Activated CD4-positive, alpha-beta T cell treated with anti-CD3 and anti-CD28 coated beads for 48 hours (primary cell): ENCODE data around the gene AGMO.

Source experiments
- DNase-seq: peaks from one replicate; pipeline ENCODE4 v3.0.0-alpha.2; 2020

Gene AGMO

DNA sequence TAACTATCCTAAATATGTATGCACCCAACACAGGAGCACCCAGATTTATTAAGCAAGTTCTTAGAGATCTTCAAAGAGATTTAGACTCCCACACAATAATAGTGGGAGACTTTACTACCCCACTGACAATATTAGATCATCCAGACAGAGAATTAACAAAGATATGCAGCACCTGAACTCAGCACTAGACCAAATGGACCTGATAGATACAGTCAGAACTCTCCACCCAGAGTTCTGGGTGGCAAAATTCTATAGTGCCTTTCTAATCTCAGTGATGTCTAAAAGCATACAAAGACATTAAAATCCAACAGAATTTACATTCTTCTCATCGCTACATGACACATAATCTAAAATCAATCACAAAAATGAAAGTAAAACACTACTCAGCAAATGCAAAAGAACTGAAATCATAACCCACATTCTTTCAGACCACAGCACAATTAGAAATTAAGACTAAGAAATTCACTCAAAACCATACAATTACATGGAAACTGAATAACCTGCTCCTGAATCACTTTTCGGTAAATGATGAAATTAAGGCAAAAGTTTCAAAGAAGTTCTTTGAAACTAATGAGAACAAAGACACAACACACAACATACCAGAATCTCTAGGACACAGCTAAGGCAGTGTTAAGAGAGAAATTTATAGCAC is 183.2 kb downstream of the AGMO start:
- DNase-seq: no peak

DNA sequence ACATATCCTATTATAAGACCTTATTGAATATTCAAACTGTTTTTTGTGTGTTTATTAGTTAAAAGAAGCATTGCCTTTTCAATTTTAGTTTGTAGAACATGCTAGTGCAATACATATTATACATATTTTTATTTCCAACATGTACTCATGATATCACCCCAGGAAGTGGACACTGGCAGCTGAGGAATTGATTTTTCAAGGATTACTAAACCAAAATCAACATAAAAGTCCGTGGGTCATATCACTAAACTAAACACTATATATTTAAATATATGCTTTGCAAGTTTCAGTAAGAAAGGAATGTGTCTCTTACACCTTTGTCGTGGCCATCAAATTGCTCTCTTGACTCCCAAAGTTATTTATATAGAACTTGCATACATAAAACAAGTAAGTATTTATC is 185.2 kb downstream of the AGMO start:
- DNase-seq: no peak

DNA sequence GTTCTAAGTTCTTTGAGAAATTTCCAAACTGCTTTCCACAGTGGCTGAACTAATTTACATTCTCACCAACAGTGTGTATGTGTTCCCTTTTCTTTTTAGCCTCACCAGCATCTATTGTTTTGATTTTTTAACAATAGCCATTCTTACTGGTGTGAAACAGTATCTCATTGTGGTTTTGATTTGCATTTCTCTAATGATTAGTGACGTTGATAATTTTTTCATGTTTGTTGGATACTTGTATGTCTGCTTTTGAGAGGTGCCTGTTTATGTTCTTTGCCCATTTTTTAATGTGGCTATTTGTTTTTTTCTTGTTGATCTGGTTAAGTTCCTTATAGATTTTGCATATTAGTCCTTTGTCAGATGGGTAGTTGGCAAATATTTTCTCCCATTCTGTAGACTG is 191.4 kb downstream of the AGMO start:
- DNase-seq: no peak

DNA sequence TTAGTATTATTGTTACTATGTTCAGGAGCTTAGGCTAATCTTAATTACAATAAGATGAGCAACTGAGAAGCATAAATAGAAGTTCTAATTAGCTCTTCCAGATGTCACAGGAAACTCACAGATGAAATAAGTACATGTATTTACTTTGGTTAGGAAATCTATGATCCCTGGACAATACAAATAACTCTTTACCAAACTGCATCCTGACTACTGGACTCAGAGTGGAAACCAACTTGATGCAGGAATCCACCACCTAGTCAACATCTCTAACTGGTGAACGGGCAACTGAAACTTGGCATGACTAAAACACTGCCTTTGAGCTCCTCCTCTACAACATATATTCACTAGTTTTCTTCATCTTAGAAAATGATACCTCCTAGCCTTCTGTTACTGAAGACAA is 193.2 kb downstream of the AGMO start:
- DNase-seq: no peak

DNA sequence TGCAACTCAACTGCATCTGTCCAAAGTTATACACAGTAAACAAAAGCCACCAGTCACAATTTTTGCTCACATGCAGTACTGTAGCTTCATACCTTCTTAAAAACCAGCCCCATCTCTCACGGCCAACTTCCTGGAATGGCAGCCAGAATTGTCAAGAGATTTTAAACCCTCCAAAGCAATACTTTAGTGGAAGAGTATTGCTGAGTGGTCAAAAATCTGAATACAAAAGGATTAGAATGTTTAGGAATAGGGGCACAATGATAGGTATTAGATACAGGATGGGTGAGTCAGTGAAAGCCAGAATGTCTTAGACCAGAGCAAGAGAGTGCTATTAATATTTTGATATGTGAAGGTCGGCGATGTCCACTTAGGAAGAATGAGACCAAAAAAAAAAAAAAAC is 193.9 kb downstream of the AGMO start:
- DNase-seq: no peak

DNA sequence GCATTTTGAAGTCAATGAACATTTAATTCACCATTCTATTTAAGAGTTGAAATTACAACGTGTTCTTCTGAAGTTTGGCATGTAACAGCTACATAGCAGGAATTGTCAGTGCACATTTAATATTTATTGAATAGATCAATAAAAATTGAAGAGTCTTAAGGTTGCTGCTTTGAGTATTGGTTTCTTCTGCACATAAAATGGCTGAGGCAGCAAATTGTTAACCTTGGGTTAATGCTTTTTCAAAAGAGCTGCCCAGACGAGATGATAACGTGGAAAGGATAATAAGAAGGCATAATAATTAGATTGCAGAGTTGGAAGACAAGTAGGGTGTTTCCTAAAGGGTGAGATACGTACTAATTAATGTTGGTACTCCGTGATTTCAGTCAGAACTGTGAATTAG is 203.7 kb downstream of the AGMO start:
- no peak for DNase-seq

DNA sequence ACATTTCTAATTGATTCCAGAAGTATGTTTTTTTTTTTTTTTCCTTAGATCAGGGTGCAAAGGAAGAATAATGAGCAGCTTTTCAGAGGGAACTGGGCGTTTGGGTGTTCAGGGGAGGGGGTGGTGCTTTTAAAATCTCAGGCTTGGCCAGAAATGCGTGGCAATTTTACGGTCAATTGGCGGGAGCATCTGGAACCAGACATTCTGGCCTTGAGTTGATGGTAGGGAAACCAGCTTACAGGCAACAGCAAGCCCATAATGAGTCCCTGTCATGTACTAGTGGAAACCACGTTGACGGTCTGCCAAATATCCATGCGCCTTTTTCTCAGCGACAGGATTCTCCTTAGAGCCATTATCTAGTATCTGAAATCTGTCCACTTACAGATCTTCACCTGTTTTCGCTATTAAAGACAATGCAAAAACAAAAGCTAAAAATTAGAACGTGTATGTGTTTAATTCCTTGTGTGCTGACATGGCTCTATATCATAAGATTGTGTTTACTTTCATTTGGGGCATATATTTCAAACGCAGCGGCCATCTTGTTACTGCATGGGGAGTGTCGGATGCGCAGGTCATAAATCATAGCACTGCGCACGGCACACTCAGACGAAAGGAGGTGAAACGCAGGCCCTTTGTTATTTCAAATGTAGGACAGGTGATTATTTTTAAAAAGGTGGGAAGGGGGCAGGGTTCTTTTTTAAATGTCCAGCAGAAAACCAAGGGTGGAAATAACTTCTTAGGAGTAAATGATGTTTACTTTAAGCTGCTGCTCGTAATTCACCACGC is 209.2 kb downstream of the AGMO start:
- no peak for DNase-seq

DNA sequence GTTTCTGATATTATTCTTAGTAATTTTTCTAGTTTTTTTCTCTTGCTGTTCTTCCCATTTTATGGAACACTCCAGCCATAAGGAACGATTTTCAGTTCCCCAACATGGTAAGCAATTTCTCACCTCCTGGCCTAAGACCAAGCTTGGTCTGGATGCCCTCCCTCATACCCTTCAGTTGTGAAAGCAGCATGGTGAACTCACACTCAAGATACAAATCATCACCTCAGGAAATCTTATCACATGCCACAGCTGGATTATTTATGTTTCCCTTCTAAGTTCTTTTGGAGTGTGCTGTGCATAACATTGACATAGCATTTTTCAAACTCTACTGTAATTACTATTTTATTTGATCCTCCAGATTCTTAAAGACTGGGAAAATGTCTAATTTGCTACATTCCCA is 216.6 kb downstream of the AGMO start:
- no peak for DNase-seq

DNA sequence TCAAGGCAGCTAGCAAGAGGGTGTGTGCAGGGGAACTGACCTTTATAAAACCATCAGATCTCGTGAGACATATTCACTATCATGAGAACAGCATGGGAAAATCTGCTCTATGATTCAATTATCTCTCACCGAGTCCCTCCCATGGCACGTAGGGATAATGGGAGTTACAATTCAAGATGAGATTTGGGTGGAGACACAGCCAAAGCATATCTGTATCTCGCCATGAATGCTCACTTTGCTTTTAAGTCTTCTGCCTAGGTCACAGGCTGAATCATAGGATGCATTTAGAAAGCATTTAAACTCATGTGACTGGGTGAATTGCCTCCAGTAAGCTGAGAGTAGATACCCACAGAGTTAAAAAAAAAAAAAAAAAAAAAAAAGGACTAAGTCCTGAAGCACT is 220.0 kb downstream of the AGMO start:
- DNase-seq: no peak

DNA sequence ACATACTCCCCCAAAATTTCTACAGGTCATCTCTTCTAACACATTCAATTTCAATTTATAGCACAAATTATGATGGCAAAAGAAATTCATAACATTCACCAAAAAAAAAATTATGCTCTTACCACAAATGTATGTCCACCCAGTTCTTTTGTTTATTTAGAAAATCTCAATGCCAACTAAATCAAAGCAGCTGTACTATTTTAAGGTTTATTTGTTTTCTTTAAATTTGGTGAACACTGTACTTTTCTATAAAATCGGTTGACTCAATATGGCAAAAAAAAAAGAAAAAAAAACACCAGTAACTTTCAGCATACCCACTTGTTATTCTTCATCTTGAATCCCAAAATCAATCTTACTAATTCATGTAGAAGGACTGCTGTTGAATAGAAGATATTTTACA is 225.7 kb downstream of the AGMO start:
- no peak for DNase-seq

DNA sequence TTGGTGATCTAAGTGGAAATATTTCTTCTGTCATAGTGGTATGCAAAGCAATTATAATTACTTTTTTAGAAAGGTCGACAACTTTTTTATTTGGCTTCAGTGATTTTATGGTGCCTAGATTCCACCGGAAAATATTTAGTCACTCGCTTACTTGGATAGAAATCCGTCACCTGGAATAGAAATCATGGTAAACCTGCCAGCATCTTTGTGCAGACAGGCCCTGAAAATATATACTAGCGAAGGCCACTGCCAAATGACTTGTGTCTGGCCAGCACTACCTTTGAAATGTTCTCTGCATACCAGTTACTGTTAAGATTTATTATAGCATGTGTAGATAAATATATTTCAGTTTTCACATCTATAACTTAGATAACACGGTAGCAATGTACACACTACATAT is 226.4 kb downstream of the AGMO start:
- no peak for DNase-seq

DNA sequence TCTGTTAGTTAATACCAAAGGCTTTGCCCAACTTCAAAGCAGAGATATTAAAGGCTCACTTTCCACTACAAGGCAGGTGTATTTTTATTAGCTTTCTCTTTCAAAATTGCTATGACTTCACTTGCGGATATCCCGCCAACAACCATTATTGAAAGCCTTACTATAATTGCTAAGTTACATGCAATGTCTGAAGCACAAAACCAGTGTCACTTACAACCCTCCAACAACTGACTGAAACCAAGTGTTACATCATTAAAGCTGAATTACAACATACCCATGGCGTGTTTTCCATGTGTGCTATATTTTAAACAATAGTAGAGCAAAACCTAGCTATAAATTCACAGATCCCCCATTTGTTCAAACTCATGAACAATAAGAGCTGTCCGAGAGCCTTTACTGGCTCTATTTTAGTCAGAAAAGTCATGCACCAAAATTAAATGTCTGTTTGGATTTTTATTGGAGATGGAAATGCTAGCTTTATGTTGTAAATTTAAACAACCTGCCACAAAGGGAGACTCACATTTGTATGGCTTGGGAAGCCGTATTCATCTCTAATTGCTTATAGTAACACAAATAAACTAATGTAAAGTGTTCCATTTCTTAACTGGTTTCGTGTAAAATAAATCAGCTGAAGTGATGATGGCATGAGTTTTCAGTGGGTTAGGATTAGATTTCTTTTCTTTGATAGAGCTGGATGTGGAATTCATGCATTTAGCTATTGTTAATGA is 227.1 kb downstream of the AGMO start:
- DNase-seq: no peak

DNA sequence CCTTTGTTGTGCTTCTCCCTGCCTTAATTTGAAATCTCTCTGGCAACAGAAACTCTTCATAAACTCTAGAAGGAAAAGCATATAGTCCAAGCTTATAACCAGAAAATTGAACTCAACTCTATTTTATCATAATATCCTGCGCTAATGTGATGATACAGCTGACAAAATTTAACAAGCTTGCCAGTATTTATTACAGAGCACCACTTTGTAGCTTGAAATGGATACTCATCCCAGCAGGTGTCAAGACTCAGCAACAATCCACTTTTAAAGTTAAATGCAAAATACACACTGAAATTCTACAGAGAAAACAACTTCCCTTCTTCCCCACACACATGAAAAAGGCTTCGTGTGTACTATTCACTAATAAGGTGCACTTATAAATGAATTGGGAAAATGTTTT is 228.9 kb downstream of the AGMO start:
- DNase-seq: no peak

DNA sequence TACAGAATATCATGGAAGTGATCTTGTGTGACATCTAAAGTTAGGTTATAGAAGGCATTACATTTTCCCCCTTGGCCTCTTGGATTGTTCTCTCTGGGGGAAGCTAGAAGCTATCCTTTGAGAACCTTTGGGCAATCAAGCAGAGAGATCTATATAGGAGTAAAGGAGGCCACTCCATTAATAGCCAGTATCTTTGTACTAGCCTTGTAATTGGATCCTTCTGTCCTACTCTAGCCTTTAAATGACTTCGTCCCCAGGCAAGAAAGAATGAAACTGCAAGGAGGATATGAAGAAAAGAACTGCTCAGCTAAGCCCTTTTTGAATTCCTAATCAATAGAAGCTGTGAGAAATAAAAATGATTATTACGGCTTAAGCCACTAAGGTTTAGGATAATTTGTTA is 230.9 kb downstream of the AGMO start:
- no peak for DNase-seq

DNA sequence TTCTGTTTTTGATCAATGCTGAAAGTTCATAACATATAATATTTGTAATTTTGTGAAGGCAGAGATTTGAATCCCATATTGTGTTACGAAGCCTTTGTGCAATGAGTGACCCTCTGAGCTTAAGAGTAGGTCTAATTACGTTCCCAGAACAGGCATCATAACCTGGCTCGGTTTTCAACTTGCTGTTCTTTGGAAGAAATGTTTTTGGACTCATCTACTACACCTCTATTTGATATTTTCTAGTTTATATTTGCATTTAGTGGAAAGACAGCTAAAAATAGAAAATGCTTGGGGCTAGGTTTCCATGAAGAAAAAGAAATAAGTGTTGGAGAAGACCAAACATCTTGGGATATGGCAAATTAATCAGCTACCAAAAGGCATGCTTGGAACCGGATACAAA is 234.8 kb downstream of the AGMO start:
- DNase-seq: no peak

DNA sequence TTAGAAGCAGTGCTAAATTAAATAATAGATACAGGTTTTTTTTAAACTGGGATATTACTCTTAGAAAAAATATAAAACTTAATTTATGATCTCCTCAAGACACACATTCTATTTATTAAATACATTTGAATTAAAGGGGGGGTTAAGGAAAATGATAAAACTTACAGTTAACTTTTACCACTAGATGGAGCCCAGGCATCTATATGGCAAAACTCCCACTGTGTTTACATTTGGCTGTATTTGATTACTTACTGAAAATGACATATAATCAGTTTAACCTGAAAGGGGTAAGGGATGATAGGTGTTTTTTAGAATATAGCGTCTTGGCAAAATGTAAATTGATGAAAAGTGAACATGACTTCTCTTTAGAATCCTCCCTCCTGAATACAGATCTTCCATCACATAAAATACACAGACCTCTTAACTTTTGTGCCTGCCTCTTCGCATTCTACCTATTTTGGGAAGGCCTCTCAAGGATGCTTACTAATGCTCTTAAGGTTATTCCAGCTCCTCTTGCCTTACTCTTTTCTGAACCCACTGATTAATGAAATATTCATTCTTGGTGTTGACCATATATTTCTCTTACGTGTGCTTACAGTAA is 235.7 kb downstream of the AGMO start:
- no peak for DNase-seq

DNA sequence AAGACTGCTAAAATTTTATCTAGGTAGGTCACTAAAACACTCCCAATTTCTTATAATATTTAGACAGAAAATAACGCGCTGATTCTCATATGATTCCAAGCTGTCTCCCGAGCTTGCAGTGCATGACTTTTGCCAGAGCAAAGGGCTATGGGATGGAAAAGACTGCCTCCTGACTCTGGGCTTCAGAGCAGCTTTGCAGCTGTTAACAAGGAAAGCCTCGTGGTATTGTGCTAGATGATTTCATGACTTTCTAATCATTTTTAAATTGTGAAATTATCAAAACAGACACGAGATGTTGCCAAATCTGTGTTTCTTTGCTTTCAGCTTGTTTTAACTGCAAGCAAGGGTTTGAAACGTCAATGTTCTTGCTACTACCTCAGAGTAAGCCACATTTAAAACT is 238.3 kb downstream of the AGMO start:
- DNase-seq: no peak

DNA sequence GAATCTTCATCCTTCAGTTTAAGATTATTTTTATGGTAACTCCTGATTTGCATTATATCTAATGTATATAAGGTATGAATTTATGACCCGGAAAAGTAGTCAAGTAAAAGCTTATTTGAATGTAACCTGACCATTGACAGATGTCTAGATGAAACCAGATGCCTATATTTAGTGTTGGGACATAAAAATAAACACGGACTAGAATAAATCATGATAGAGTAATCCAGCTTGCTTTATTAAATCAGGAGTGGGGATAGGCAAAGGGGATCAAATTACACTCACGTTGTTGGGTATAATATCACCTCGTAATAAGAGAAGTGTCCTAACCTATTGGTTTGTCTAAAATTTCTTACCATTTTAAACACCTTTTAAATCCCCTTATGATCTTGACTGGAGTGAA is 244.6 kb downstream of the AGMO start:
- no peak for DNase-seq

DNA sequence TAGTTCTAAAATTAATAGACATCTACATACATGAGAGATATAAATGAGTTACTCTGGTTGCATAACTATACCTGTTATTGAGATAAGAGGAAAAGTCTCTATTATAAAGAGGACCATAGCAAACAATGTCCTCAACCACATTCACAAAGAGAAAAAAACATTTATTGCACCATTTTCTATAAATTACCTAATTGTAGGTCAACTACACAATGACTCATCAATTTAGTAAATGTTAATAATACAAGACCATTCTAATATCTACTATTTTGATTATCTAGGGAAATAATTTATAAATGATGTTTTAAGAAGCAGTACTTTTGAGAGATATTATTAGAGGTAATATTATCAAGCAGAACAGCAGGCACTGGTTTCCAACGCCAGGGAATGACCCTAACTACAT is 246.1 kb downstream of the AGMO start:
- no peak for DNase-seq

DNA sequence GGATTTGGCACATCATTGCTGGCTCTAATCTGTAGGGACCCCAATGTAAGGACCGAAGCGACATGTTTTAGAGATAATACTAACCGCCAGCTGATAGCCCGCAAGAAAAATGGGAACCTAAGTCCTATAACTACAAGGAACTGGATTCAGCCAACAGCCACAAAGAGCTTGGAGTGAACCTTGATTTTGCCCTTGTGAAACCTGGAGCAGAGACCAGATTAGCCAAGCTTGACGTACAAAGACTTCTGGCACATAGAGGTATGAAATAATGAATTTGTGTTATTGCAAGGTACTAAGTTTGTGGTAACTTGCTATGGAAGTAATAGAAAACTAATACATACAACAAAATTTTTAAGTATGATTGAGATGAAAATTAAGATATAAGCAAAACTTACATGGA is 246.9 kb downstream of the AGMO start:
- no peak for DNase-seq

DNA sequence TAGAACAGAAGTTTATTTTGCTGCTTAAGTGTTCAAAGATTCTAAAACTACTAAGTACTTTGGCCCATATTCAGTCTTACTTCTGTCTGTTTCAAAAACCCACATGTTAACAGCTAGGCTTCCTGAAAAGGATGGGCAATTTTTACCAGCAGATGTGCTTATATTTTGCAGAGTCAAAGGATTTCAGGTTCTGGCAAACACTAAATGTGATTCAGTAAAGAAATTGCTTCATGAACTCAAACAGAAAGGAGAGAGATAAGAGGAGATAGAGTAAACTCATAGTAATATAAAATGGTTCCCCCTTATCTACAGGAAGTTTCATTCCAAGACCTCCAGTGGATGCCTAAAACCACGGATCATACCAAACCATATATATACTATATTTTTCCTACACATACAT is 248.5 kb downstream of the AGMO start:
- DNase-seq: no peak

DNA sequence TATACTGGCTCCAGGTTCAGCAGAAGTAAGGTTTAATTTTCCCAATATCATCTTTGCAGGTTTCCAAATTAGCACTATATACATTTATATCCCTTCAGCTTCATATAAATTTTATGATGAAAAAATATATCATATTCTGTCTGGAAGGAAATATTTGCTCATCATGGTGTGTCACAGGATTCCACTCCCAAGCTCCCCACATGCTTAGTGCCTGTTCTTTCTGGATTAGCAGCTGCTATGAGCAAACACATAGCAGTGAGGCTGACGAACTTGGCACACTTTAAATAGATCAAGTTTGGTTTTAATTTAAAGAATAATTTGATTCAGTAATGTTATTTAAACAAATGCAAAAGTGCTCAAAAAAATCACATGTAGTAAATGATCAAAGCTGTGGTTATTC is 251.9 kb downstream of the AGMO start:
- DNase-seq: no peak

DNA sequence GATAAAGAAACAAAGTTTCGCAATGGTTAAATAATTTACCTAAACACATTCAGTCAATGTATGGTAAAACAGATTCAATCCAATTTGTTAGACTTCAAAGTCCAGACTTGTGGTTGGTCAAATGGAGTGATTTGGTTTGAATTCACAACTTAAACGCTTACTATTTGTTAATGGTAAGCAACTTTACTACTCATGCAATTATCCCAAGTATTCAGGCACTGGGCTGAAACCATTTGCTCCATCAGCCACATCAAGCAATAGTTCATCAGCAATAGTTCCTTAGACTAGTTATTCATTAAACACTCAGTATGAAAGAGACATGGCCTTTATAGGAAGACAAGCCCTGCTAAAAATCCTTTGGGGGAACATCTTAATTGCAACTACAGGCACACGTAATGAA is 253.0 kb downstream of the AGMO start:
- DNase-seq: no peak

DNA sequence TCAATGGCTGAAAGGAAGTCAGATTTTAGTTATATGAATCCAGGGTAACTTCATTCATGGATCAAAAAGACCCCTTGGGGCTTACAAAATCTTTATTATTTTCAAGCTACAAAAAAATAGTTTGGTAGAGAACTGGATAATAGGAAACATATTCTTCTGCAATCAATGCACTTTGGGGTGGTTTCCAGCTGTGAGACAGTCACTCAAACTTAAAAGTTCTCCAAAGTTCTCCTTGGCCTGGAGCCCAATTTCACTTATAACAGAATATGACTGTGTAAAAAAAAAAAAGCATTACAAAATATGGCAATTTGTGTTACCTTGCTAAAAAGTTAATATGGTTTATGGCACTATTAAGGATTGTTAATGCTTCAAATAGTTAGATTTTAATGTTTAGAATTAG is 255.5 kb downstream of the AGMO start:
- no peak for DNase-seq
